Calu3 (cell line): ENCODE data around the gene TMX2. TPM values are rescaled to one million over a fixed set of nuclear protein-coding genes. Genes with fewer than 3 reads are reported as not detected.

Experiments used
- Bru-seq: library from RNA; stranded (reverse); fragments of 400-500 nt; gene quantifications from one replicate; lab custom pipeline; 2021; lab: Mats Ljungman, UMichigan
- BruChase-seq, 2 experiments: library from RNA; stranded (reverse); fragments of 400-500 nt; gene quantifications; one replicate each; lab custom pipeline; 2021; lab: Mats Ljungman, UMichigan
- BruUV-seq: library from RNA; stranded (reverse); fragments of 400-500 nt; replicated peaks from 2 replicates; lab custom pipeline; 2021; lab: Mats Ljungman, UMichigan
- CTCF ChIA-PET: fragments of 300-600 bp; sonication (Branson Sonifier 250); formaldehyde crosslinking; loops from one replicate; lab custom pipeline; 2022; ENCODE audit warnings: antibody characterized with exemption; lab: Charles Lee
- DNase-seq: peaks from one replicate; pipeline ENCODE4 v3.0.0; 2022
- H3K27ac Mint-ChIP-seq: one replicate; pipeline ENCODE4 v1.8.0; 2022; ENCODE audit warnings: mixed read lengths; ENCODE audit not compliant: unreplicated experiment
- H3K27me3 Mint-ChIP-seq: one replicate; pipeline ENCODE4 v1.8.0; 2022; ENCODE audit warnings: mixed read lengths; ENCODE audit not compliant: unreplicated experiment
- H3K36me3 Mint-ChIP-seq: one replicate; pipeline ENCODE4 v1.8.0; 2022; ENCODE audit warnings: mild to moderate bottlenecking, moderate library complexity, mixed read lengths; ENCODE audit not compliant: insufficient read depth, unreplicated experiment
- H3K4me1 Mint-ChIP-seq: one replicate; pipeline ENCODE4 v1.8.0; 2022; ENCODE audit warnings: mild to moderate bottlenecking, low read depth, mixed read lengths; ENCODE audit not compliant: unreplicated experiment
- H3K4me3 Mint-ChIP-seq: one replicate; pipeline ENCODE4 v1.8.0; 2022; ENCODE audit warnings: mild to moderate bottlenecking, low read depth, moderate library complexity, mixed read lengths; ENCODE audit not compliant: unreplicated experiment
- H3K9me3 Mint-ChIP-seq: one replicate; pipeline ENCODE4 v1.8.0; 2022; ENCODE audit warnings: low read depth, mixed read lengths; ENCODE audit not compliant: unreplicated experiment
- intact Hi-C: fragments of 100-400 bp; cut with micrococcal nuclease; formaldehyde crosslinking; loops from one replicate; pipeline ENCODE4 v1.10.0; 2022; ENCODE audit not compliant: unreplicated experiment
- long read RNA-seq: library from polyadenylated mRNA; stranded (forward); transcript quantifications from one replicate; pipeline ENCODE4 v2.0.0, GENCODE V29; 2022
- total RNA-seq: library from RNA; stranded (reverse); gene quantifications from 2 replicates; pipeline ENCODE4 v1.2.3, GENCODE V29; 2022
- TF ChIP-seq, protein P1 (sequence below): fragments of 200-600 bp; IDR thresholded peaks from one replicate; pipeline ENCODE4 v1.8.0; 2022; ENCODE audit warnings: antibody characterized with exemption; ENCODE audit not compliant: unreplicated experiment

TMX2 gene, protein sequence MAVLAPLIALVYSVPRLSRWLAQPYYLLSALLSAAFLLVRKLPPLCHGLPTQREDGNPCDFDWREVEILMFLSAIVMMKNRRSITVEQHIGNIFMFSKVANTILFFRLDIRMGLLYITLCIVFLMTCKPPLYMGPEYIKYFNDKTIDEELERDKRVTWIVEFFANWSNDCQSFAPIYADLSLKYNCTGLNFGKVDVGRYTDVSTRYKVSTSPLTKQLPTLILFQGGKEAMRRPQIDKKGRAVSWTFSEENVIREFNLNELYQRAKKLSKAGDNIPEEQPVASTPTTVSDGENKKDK
- total RNA-seq (146 and 152 TPM in 2 replicates), Bru-seq, nascent RNA (percentile 96 among the genes with signal in this experiment), BruChase-seq, experiment 1, labeled RNA remaining after a 6-hour chase (percentile 100 among the genes with signal in this experiment), BruChase-seq, experiment 2, labeled RNA remaining after a 2-hour chase (percentile 99 among the genes with signal in this experiment)
- long read RNA-seq, transcript TMX2-202 (7 exons, 1,521 nt), result minor isoform, 96 of 319 reads
- long read RNA-seq, transcript TMX2-207 (8 exons, 1,697 nt), result minor isoform, 7 of 319 reads
- long read RNA-seq, transcript TMX2-201 (8 exons, 1,631 nt), result major isoform, 184 of 319 reads
- long read RNA-seq, partial matches to known transcripts, result 3 of 319 reads
- long read RNA-seq, other reads (novel, unspliced or antisense), result 24 of 319 reads

- Mint-ChIP-seq H3K27ac (peak within 1 kb of the TSS; percentile 88), H3K4me1 (peaks cover 26% of the 10 kb centered on the region), H3K4me3 (peak within 1 kb of the TSS; percentile 88), H3K36me3 (peaks cover 52% of the 10 kb centered on the region), H3K9me3 (no peaks in the 10 kb centered on the region), H3K27me3 (no peaks in the 10 kb centered on the region)
- intact Hi-C loops, result loop anchor here (5.0 kb wide), 1 partner anchor 45 kb away; the partner anchor contains the start of gene ZDHHC5
- CTCF ChIA-PET, result interaction anchor here (0.7 to 1.4 kb wide), 5 partner anchors 29 to 192 kb away, joined by 3 to 6 read pairs (median 4); partner anchors contain the start of gene SELENOH
- peak; percentile 94 for DNase-seq
- BruUV-seq, result TSS peak; percentile 76
- TF ChIP-seq, protein P1, sequence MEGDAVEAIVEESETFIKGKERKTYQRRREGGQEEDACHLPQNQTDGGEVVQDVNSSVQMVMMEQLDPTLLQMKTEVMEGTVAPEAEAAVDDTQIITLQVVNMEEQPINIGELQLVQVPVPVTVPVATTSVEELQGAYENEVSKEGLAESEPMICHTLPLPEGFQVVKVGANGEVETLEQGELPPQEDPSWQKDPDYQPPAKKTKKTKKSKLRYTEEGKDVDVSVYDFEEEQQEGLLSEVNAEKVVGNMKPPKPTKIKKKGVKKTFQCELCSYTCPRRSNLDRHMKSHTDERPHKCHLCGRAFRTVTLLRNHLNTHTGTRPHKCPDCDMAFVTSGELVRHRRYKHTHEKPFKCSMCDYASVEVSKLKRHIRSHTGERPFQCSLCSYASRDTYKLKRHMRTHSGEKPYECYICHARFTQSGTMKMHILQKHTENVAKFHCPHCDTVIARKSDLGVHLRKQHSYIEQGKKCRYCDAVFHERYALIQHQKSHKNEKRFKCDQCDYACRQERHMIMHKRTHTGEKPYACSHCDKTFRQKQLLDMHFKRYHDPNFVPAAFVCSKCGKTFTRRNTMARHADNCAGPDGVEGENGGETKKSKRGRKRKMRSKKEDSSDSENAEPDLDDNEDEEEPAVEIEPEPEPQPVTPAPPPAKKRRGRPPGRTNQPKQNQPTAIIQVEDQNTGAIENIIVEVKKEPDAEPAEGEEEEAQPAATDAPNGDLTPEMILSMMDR, result no peak
These were observed at the start of gene TMX2 for GRCh38 chr11:57712256-57713150. TSS of gene TMX2 (plus strand) at chr11:57712593. CDS start at chr11:57712619, 26 bp downstream.

- Mint-ChIP-seq H3K27ac (no peak overlapping the region), H3K27me3 (no peaks in the 10 kb centered on the region), H3K9me3 (no peaks in the 10 kb centered on the region), H3K36me3 (peaks cover 32% of the 10 kb centered on the region), H3K4me3 (no peak overlapping the region), H3K4me1 (peaks cover 7% of the 10 kb centered on the region)
- no TSS peak for BruUV-seq
- DNase-seq, result no peak
- TF ChIP-seq, protein P1, result no peak
- intact Hi-C loops, result loop anchor here (10.0 kb wide), 1 partner anchor 122 kb away; no protein-coding TSS in a partner anchor
- CTCF ChIA-PET, result interaction anchor here (0.7 kb wide), 2 partner anchors 137 to 623 kb away, joined by 3 to 4 read pairs; no protein-coding TSS in a partner anchor
These were observed 49.5 kb upstream of the TMX2 start for GRCh38 chr11:57662893-57663292.

- Mint-ChIP-seq H3K4me3 (no peak overlapping the region), H3K36me3 (peaks cover 33% of the 10 kb centered on the region), H3K9me3 (no peaks in the 10 kb centered on the region), H3K4me1 (peaks cover 9% of the 10 kb centered on the region), H3K27me3 (no peaks in the 10 kb centered on the region), H3K27ac (no peak overlapping the region)
- intact Hi-C loops, result loop anchor here (10.0 kb wide), 1 partner anchor 121 kb away; no protein-coding TSS in a partner anchor
- no TSS peak for BruUV-seq
- CTCF ChIA-PET, result no interaction called here
- no peak for DNase-seq
- TF ChIP-seq, protein P1, result no peak
These were observed 48.4 kb upstream of the TMX2 start for GRCh38 chr11:57663975-57664374.
